Measurements from ENCODE around the gene CDK16. TPM values are rescaled to one million over a fixed set of nuclear protein-coding genes. Genes with fewer than 3 reads are reported as not detected.

The CDK16 gene
- total and polyA plus RNA-seq, 4 experiments from 2014 or later, result 1.6 to 57.4 (median 38.7) TPM

DNA sequence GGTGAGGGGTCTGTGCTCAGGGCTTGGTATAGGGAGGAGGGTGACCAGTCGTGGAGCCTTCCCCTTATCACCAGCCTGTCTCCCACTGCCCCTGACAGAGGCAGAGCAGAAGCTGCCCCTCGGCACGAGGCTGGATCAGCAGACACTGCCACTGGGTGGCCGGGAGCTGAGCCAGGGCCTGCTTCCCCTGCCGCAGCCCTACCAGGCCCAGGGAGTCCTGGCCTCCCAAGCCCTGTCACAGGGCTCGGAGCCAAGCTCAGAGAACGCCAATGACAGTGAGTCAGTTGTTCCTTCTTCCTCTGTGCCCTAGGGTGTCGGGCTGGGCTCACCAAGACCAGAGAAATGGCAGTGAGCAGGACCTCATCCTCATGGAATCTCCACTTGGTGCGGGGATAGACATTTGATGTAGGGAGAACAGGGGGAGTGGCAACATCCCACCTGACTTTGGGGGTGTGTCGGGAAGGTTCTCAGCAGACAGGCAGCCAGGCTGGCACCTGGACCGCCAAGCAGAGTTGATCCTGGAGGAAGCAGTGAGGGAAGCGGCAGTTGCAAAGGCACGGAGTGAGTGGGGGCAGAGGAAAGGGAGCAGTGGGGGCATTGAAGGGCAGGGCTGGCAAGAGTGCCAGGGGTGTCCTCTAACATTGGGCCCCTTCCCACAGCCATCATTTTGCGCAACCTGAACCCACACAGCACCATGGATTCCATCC lies 39.1 kb upstream of the CDK16 start:
- Histone ChIP-seq H3K9me3 (ENCODE audit: control insufficient read depth in 1 of 2, low read length in 2 of 2) (no peaks in the 10 kb centered on the region), H3K4me1 (ENCODE audit: insufficient read depth, low read length) (no peaks in the 10 kb centered on the region), H3K27ac (ENCODE audit: low read depth, low read length) (no peak overlapping the region), H3K27me3 (ENCODE audit: insufficient read depth, low read length) (no peaks in the 10 kb centered on the region), H3K4me3 (ENCODE audit: low read length in 2 of 2) (no peak overlapping the region), H3K36me3 (ENCODE audit: insufficient read depth, low read length) (peaks cover 49% of the 10 kb centered on the region)
- Mint-ChIP-seq H3K4me3 (no peak overlapping the region), H3K4me1 (no peaks in the 10 kb centered on the region), H3K27me3 (no peaks in the 10 kb centered on the region), H3K27ac (no peak overlapping the region), H3K36me3 (peaks cover 16 to 40% of the 10 kb centered on the region in 2 donors), H3K9me3 (no peaks in the 10 kb centered on the region)
- ChIA-PET POLR2A (ENCODE audit: partially characterized antibody) (no interaction called here), CTCF (ENCODE audit: partially characterized antibody) (no interaction called here)
- intact Hi-C loops (cut with micrococcal nuclease), result no loop called here
- no peak for DNase-seq

- no peak overlapping the region for H3K4me3 ChIP-seq (ENCODE audit: low read length in 2 of 2)
- Mint-ChIP-seq H3K4me3 (no peak overlapping the region), H3K4me1 (no peaks in the 10 kb centered on the region), H3K36me3 (peaks cover 16 to 42% of the 10 kb centered on the region in 2 donors), H3K9me3 (no peaks in the 10 kb centered on the region), H3K27me3 (no peaks in the 10 kb centered on the region), H3K27ac (no peak overlapping the region)
- peaks cover 46% of the 10 kb centered on the region for H3K36me3 ChIP-seq (ENCODE audit: insufficient read depth, low read length)
- no peaks in the 10 kb centered on the region for H3K4me1 ChIP-seq (ENCODE audit: insufficient read depth, low read length)
- no peaks in the 10 kb centered on the region for H3K9me3 ChIP-seq (ENCODE audit: control insufficient read depth in 1 of 2, low read length in 2 of 2)
- POLR2A ChIA-PET (ENCODE audit: partially characterized antibody), result no interaction called here
- no peak overlapping the region for H3K27ac ChIP-seq (ENCODE audit: low read depth, low read length)
- H3K27me3 ChIP-seq (ENCODE audit: insufficient read depth, low read length), result no peaks in the 10 kb centered on the region
- intact Hi-C loops (cut with micrococcal nuclease), result no loop called here
- no peak for DNase-seq
- CTCF ChIA-PET (ENCODE audit: partially characterized antibody), result no interaction called here
Measured at GRCh38 chrX:47179928-47180255, 38.6 kb upstream of the CDK16 start.

GRCh38 chrX:47180346-47180745 lies 38.1 kb upstream of the CDK16 start:
- H3K4me3 Mint-ChIP-seq, result no peak overlapping the region
- H3K9me3 ChIP-seq (ENCODE audit: control insufficient read depth in 1 of 2, low read length in 2 of 2), result no peaks in the 10 kb centered on the region
- H3K4me3 ChIP-seq (ENCODE audit: low read length in 2 of 2), result no peak overlapping the region
- H3K36me3 Mint-ChIP-seq, result peaks cover 16 to 42% of the 10 kb centered on the region in 2 donors
- H3K27me3 ChIP-seq (ENCODE audit: insufficient read depth, low read length), result no peaks in the 10 kb centered on the region
- H3K27me3 Mint-ChIP-seq, result no peaks in the 10 kb centered on the region
- ChIA-PET CTCF (ENCODE audit: partially characterized antibody) (no interaction called here), POLR2A (ENCODE audit: partially characterized antibody) (no interaction called here)
- DNase-seq, result no peak
- H3K27ac Mint-ChIP-seq, result peak overlapping the region in 1 of 7 donors; percentile 83
- no peak overlapping the region for H3K27ac ChIP-seq (ENCODE audit: low read depth, low read length)
- no peaks in the 10 kb centered on the region for H3K9me3 Mint-ChIP-seq
- intact Hi-C loops (cut with micrococcal nuclease), result no loop called here
- no peaks in the 10 kb centered on the region for H3K4me1 ChIP-seq (ENCODE audit: insufficient read depth, low read length)
- no peaks in the 10 kb centered on the region for H3K4me1 Mint-ChIP-seq
- peaks cover 41% of the 10 kb centered on the region for H3K36me3 ChIP-seq (ENCODE audit: insufficient read depth, low read length)

GRCh38 chrX:47181301-47181700 lies 37.2 kb upstream of the CDK16 start:
- CTCF ChIA-PET (ENCODE audit: partially characterized antibody), result no interaction called here
- no peaks in the 10 kb centered on the region for H3K4me1 ChIP-seq (ENCODE audit: insufficient read depth, low read length)
- no peaks in the 10 kb centered on the region for H3K4me1 Mint-ChIP-seq
- POLR2A ChIA-PET (ENCODE audit: partially characterized antibody), result no interaction called here
- no peak overlapping the region for H3K27ac Mint-ChIP-seq
- intact Hi-C loops (cut with micrococcal nuclease), result no loop called here
- no peak overlapping the region for H3K27ac ChIP-seq (ENCODE audit: low read depth, low read length)
- H3K9me3 ChIP-seq (ENCODE audit: control insufficient read depth in 1 of 2, low read length in 2 of 2), result no peaks in the 10 kb centered on the region
- H3K4me3 Mint-ChIP-seq, result no peak overlapping the region
- no peaks in the 10 kb centered on the region for H3K9me3 Mint-ChIP-seq
- peaks cover 35% of the 10 kb centered on the region for H3K36me3 ChIP-seq (ENCODE audit: insufficient read depth, low read length)
- H3K27me3 ChIP-seq (ENCODE audit: insufficient read depth, low read length), result no peaks in the 10 kb centered on the region
- no peaks in the 10 kb centered on the region for H3K27me3 Mint-ChIP-seq
- H3K36me3 Mint-ChIP-seq, result peaks cover 20 to 45% of the 10 kb centered on the region in 2 donors
- no peak for DNase-seq
- H3K4me3 ChIP-seq (ENCODE audit: low read length in 2 of 2), result no peak overlapping the region

- Histone ChIP-seq H3K36me3 (ENCODE audit: insufficient read depth, low read length) (peaks cover 29% of the 10 kb centered on the region), H3K27ac (ENCODE audit: low read depth, low read length) (no peak overlapping the region), H3K4me1 (ENCODE audit: insufficient read depth, low read length) (no peaks in the 10 kb centered on the region), H3K9me3 (ENCODE audit: control insufficient read depth in 1 of 2, low read length in 2 of 2) (no peaks in the 10 kb centered on the region), H3K27me3 (ENCODE audit: insufficient read depth, low read length) (no peaks in the 10 kb centered on the region), H3K4me3 (ENCODE audit: low read length in 2 of 2) (no peak overlapping the region)
- no peak for DNase-seq
- no peaks in the 10 kb centered on the region for H3K9me3 Mint-ChIP-seq
- H3K27ac Mint-ChIP-seq, result no peak overlapping the region
- H3K4me3 Mint-ChIP-seq, result no peak overlapping the region
- POLR2A ChIA-PET (ENCODE audit: partially characterized antibody), result no interaction called here
- intact Hi-C loops (cut with micrococcal nuclease), result no loop called here
- CTCF ChIA-PET (ENCODE audit: partially characterized antibody), result no interaction called here
- no peaks in the 10 kb centered on the region for H3K4me1 Mint-ChIP-seq
- no peaks in the 10 kb centered on the region for H3K27me3 Mint-ChIP-seq
- peaks cover 13 to 42% of the 10 kb centered on the region in 2 donors for H3K36me3 Mint-ChIP-seq
Measured at GRCh38 chrX:47182106-47182700, 36.3 kb upstream of the CDK16 start.

DNA sequence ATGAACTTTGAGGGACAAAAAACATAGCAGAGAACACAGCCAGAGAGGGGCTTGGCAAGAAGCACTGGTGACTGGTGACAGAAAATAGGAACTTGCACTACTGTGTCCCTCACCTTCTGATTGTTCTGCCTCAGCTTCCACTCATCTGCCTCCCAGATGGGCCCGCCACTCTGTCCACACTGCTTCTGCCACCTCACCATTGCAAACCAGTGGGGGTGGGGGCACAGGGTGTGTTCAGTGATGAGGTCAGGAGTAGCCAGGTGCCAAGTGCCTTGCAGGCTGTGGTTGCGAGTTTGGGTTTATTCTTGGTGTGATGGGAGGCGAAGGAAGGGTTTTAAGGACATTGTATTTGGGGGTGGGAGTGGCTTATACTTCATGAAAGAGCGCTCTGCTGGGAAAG lies 34.0 kb upstream of the CDK16 start:
- no peak overlapping the region for H3K27ac ChIP-seq (ENCODE audit: low read depth, low read length)
- H3K27me3 ChIP-seq (ENCODE audit: insufficient read depth, low read length), result no peaks in the 10 kb centered on the region
- no peaks in the 10 kb centered on the region for H3K9me3 Mint-ChIP-seq
- H3K36me3 ChIP-seq (ENCODE audit: insufficient read depth, low read length), result peaks cover 18% of the 10 kb centered on the region
- H3K36me3 Mint-ChIP-seq, result peaks cover 4 to 29% of the 10 kb centered on the region in 2 donors
- no peaks in the 10 kb centered on the region for H3K27me3 Mint-ChIP-seq
- no peak for DNase-seq
- H3K27ac Mint-ChIP-seq, result peak overlapping the region in 1 of 7 donors; percentile 67
- no peaks in the 10 kb centered on the region for H3K4me1 ChIP-seq (ENCODE audit: insufficient read depth, low read length)
- no peak overlapping the region for H3K4me3 Mint-ChIP-seq
- H3K4me1 Mint-ChIP-seq, result peaks cover 0 to 1% (median 0%) of the 10 kb centered on the region in 4 donors
- intact Hi-C loops (cut with micrococcal nuclease), result no loop called here
- ChIA-PET CTCF (ENCODE audit: partially characterized antibody) (no interaction called here), POLR2A (ENCODE audit: partially characterized antibody) (no interaction called here)
- no peaks in the 10 kb centered on the region for H3K9me3 ChIP-seq (ENCODE audit: control insufficient read depth in 1 of 2, low read length in 2 of 2)
- no peak overlapping the region for H3K4me3 ChIP-seq (ENCODE audit: low read length in 2 of 2)

DNA sequence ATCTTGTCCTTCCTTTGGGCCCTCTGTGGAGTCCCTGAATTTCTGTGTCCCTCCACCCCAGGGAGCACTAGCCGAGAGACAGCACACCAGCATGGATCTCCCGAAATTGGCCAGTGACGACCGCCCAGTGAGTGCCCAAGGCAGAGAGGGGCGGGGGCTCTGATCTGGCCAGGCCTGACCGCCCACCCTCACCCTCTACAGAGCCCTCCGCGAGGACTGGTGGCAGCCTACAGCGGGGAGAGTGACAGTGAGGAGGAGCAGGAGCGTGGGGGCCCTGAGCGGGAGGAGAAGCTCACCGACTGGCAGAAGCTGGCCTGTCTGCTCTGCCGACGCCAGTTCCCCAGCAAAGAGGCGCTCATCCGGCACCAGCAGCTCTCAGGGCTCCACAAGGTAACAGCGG lies 33.2 kb upstream of the CDK16 start:
- H3K4me1 ChIP-seq (ENCODE audit: insufficient read depth, low read length), result peaks cover under 1% of the 10 kb centered on the region
- H3K27me3 Mint-ChIP-seq, result no peaks in the 10 kb centered on the region
- peaks cover 0 to 1% (median under 1%) of the 10 kb centered on the region in 4 donors for H3K4me1 Mint-ChIP-seq
- intact Hi-C loops (cut with micrococcal nuclease), result no loop called here
- no peaks in the 10 kb centered on the region for H3K27me3 ChIP-seq (ENCODE audit: insufficient read depth, low read length)
- H3K36me3 Mint-ChIP-seq, result peaks cover 4 to 28% of the 10 kb centered on the region in 2 donors
- peaks cover 17% of the 10 kb centered on the region for H3K36me3 ChIP-seq (ENCODE audit: insufficient read depth, low read length)
- no peak for DNase-seq
- H3K4me3 Mint-ChIP-seq, result no peak overlapping the region
- no peaks in the 10 kb centered on the region for H3K9me3 Mint-ChIP-seq
- POLR2A ChIA-PET (ENCODE audit: partially characterized antibody), result no interaction called here
- H3K27ac Mint-ChIP-seq, result no peak overlapping the region
- CTCF ChIA-PET (ENCODE audit: partially characterized antibody), result no interaction called here
- H3K4me3 ChIP-seq (ENCODE audit: low read length in 2 of 2), result no peak overlapping the region
- no peaks in the 10 kb centered on the region for H3K9me3 ChIP-seq (ENCODE audit: control insufficient read depth in 1 of 2, low read length in 2 of 2)
- H3K27ac ChIP-seq (ENCODE audit: low read depth, low read length), result no peak overlapping the region
